K562 (cell line): ENCODE results near the gene RGS9BP. TPM values are rescaled to one million over a fixed set of nuclear protein-coding genes. Genes with fewer than 3 reads are reported as not detected.

Experiments used
- BRD9 ChIP-seq: fragments of 450-650 bp; IDR thresholded peaks from 2 replicates; pipeline ENCODE4 v1.6.1; 2018; ENCODE audit warnings: low read depth; ENCODE audit not compliant: partially characterized antibody
- C11orf30 ChIP-seq: fragments of 450-650 bp; IDR thresholded peaks from 2 replicates; pipeline ENCODE4 v1.6.1; 2016; ENCODE audit warnings: low read depth, mild to moderate bottlenecking
- FOS ChIP-seq: IDR thresholded peaks from 3 replicates; pipeline ENCODE4 v1.6.1; 2011; ENCODE audit not compliant: insufficient read length; ENCODE audit errors: extremely low read depth
- MCM7 ChIP-seq, 2 experiments: fragments of 450-650 bp; IDR thresholded peaks; 2 replicates each; pipeline ENCODE4 v1.6.1; 2016 to 2018
- MEF2D ChIP-seq: conservative IDR thresholded peaks from 2 replicates; pipeline ENCODE4 v1.6.1; 2016; ENCODE audit warnings: low read depth, missing genetic modification characterization, missing compliant biosample characterization
- NCOR1 ChIP-seq: fragments of 450-650 bp; IDR thresholded peaks from 2 replicates; pipeline ENCODE4 v1.6.1; 2016; ENCODE audit warnings: mild to moderate bottlenecking, moderate library complexity
- NELFE ChIP-seq: IDR thresholded peaks from 2 replicates; pipeline ENCODE4 v1.6.1; 2011; ENCODE audit warnings: mild to moderate bottlenecking; ENCODE audit not compliant: insufficient read depth, insufficient read length
- NFE2L1 ChIP-seq: fragments of 450-650 bp; IDR thresholded peaks from 2 replicates; pipeline ENCODE4 v1.6.1; 2016; ENCODE audit warnings: missing genetic modification characterization, low read depth, mild to moderate bottlenecking, missing compliant biosample characterization, moderate library complexity, borderline replicate concordance
- NFIX ChIP-seq: fragments of 250-450 bp; sonication (Bioruptor Pico); IDR thresholded peaks from 2 replicates; pipeline ENCODE4 v1.4.0; 2020; ENCODE audit warnings: low read depth, mild to moderate bottlenecking, moderate library complexity
- NFYB ChIP-seq: IDR thresholded peaks from 2 replicates; pipeline ENCODE4 v1.6.1; 2011; ENCODE audit warnings: mild to moderate bottlenecking, moderate library complexity; ENCODE audit not compliant: insufficient read length; ENCODE audit errors: extremely low read depth
- RBBP5 ChIP-seq: fragments of 200-600 bp; sonication (generic); IDR thresholded peaks from 2 replicates; pipeline ENCODE4 v1.6.1; 2012; ENCODE audit warnings: borderline replicate concordance, mild to moderate bottlenecking, low read length, control low read depth, inconsistent platforms; ENCODE audit not compliant: insufficient read depth, poor library complexity, severe bottlenecking
- RUNX1 ChIP-seq: sonication (generic); IDR thresholded peaks from 2 replicates; pipeline ENCODE4 v1.6.1; 2016; ENCODE audit warnings: antibody characterized with exemption, low read depth
- SMC3 ChIP-seq: conservative IDR thresholded peaks from 2 replicates; pipeline ENCODE4 v1.6.1; 2011; ENCODE audit warnings: low read depth, low read length, improper control_type of control experiment; ENCODE audit not compliant: insufficient read depth
- TEAD2 ChIP-seq: fragments of 450-650 bp; IDR thresholded peaks from 2 replicates; pipeline ENCODE4 v1.6.1; 2016; ENCODE audit warnings: missing genetic modification characterization, control low read depth, missing compliant biosample characterization
- U2AF2 ChIP-seq: fragments of 200-400 bp; formaldehyde crosslinking; optimal IDR thresholded peaks from 2 replicates; pipeline ENCODE3; 2017; ENCODE audit warnings: low read depth, mild to moderate bottlenecking, low read length
- ZNF316 ChIP-seq: fragments of 450-650 bp; IDR thresholded peaks from 2 replicates; pipeline ENCODE4 v1.6.1; 2016
- ZNF75A ChIP-seq: fragments of 450-650 bp; formaldehyde crosslinking; IDR thresholded peaks from 2 replicates; pipeline ENCODE4 v1.4.0; 2020; ENCODE audit warnings: mild to moderate bottlenecking
- polyA plus RNA-seq, 8 experiments: library from polyadenylated mRNA; depleted of rRNA in 4 of 8; stranded (reverse) in 5 of 8; unstranded in 3 of 8; fragments of >200 nt; fragmentation: Nextera tagmentation in 2 of 8; fragmentation: Illumina TruSeq in 1 of 8; extraction: Ambion mirVana in 2 of 8; extraction: Trizol in 1 of 8; gene quantifications; 2 replicates each; pipeline versions ENCODE4 v1.2.1 to v1.2.3, GENCODE V29; 2011 to 2014; ENCODE audit warnings: inconsistent platforms in 1 of 8, missing spikeins in 1 of 8
- total RNA-seq, 7 experiments: library from RNA; depleted of rRNA in 6 of 7; stranded (reverse); fragments of >200 nt in 6 of 7; fragmentation: Illumina TruSeq in 2 of 7; extraction: Trizol in 2 of 7; gene quantifications; 2 replicates each; pipeline versions ENCODE4 v1.2.1 to v1.2.3, GENCODE V29; 2011 to 2021; ENCODE audit warnings: low replicate concordance in 1 of 7
- TF ChIP-seq, protein P1 (sequence below): fragments of 250-450 bp; sonication (Bioruptor Pico); IDR thresholded peaks from 2 replicates; pipeline ENCODE4 v1.5.1; 2021; ENCODE audit warnings: mild to moderate bottlenecking
- TF ChIP-seq, protein P2 (sequence below): fragments of 450-650 bp; formaldehyde crosslinking; IDR thresholded peaks from 2 replicates; pipeline ENCODE4 v1.4.0; 2020; ENCODE audit warnings: mild to moderate bottlenecking, moderate library complexity
- TF ChIP-seq, protein P3 (sequence below): sonication (generic); formaldehyde crosslinking; IDR thresholded peaks from 2 replicates; pipeline ENCODE4 v1.5.0; 2020; ENCODE audit warnings: missing genetic modification reagents
- TF ChIP-seq, protein P4 (sequence below): fragments of 450-650 bp; conservative IDR thresholded peaks from 2 replicates; pipeline ENCODE4 v1.6.1; 2016; ENCODE audit warnings: missing genetic modification characterization, low read depth, mild to moderate bottlenecking, control low read depth, missing compliant biosample characterization
- TF ChIP-seq, protein P5 (sequence below): fragments of 450-650 bp; IDR thresholded peaks from one replicate; pipeline ENCODE4 v1.6.1; 2018; ENCODE audit warnings: mild to moderate bottlenecking, moderate library complexity; ENCODE audit not compliant: partially characterized antibody

RGS9BP gene
- total and polyA plus RNA-seq, 9 of the 15 experiments (the other 6 are each of a cell fraction or from before 2014, with no cell fraction given) = 0.03 to 1.3 (median 0.49) TPM

DNA sequence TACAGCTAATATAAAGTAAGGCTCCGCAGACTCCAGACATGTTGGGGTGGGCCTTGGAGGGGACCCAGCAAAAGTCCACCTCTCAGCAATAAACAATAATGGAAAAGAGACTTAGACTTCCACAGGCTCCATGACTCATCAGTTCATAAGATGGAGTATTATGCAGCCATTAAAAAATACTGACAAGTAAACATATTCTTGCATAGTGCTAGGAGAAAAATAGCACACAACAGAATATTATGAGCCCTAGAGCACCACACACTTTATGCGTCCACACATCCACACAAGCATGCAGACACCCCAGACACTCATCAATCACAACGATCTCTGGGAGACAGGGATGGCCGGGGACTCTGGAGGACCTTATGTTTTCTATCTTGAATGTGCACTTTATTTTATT lies 48.7 kb upstream of the RGS9BP start (continued):
- 0 out of 2 replicates have a peak, but pooled peaks have one; percentile 7 for TF ChIP-seq NFE2L1 (tag)
- TF ChIP-seq, protein P1, sequence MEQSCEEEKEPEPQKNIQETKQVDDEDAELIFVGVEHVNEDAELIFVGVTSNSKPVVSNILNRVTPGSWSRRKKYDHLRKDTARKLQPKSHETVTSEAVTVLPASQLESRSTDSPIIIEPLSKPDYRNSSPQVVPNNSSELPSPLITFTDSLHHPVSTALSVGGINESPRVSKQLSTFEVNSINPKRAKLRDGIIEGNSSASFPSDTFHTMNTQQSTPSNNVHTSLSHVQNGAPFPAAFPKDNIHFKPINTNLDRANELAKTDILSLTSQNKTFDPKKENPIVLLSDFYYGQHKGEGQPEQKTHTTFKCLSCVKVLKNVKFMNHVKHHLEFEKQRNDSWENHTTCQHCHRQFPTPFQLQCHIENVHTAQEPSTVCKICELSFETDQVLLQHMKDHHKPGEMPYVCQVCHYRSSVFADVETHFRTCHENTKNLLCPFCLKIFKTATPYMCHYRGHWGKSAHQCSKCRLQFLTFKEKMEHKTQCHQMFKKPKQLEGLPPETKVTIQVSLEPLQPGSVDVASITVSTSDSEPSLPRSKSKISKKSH = no peak
- TF ChIP-seq RBBP5 = no peak
- no peak for TF ChIP-seq RUNX1
- TF ChIP-seq, protein P2, sequence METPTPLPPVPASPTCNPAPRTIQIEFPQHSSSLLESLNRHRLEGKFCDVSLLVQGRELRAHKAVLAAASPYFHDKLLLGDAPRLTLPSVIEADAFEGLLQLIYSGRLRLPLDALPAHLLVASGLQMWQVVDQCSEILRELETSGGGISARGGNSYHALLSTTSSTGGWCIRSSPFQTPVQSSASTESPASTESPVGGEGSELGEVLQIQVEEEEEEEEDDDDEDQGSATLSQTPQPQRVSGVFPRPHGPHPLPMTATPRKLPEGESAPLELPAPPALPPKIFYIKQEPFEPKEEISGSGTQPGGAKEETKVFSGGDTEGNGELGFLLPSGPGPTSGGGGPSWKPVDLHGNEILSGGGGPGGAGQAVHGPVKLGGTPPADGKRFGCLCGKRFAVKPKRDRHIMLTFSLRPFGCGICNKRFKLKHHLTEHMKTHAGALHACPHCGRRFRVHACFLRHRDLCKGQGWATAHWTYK = no peak
- TF ChIP-seq FOS = no peak
- no peak for TF ChIP-seq MCM7 (IDR thresholded peaks at IDR 0.05)
- TF ChIP-seq C11orf30 = 0 out of 2 replicates have a peak, but pooled peaks have one; percentile 17
- TF ChIP-seq U2AF2 = no peak
- TF ChIP-seq, protein P3, sequence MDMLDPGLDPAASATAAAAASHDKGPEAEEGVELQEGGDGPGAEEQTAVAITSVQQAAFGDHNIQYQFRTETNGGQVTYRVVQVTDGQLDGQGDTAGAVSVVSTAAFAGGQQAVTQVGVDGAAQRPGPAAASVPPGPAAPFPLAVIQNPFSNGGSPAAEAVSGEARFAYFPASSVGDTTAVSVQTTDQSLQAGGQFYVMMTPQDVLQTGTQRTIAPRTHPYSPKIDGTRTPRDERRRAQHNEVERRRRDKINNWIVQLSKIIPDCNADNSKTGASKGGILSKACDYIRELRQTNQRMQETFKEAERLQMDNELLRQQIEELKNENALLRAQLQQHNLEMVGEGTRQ (CRISPR knock-in tag) = no peak
- TF ChIP-seq ZNF75A (CRISPR knock-in tag) = no peak
- TF ChIP-seq, protein P4, sequence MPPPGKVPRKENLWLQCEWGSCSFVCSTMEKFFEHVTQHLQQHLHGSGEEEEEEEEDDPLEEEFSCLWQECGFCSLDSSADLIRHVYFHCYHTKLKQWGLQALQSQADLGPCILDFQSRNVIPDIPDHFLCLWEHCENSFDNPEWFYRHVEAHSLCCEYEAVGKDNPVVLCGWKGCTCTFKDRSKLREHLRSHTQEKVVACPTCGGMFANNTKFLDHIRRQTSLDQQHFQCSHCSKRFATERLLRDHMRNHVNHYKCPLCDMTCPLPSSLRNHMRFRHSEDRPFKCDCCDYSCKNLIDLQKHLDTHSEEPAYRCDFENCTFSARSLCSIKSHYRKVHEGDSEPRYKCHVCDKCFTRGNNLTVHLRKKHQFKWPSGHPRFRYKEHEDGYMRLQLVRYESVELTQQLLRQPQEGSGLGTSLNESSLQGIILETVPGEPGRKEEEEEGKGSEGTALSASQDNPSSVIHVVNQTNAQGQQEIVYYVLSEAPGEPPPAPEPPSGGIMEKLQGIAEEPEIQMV (tag) = no peak
- TF ChIP-seq NFIX = no peak
- no peak for TF ChIP-seq SMC3
- no peak for TF ChIP-seq TEAD2 (tag)
- TF ChIP-seq ZNF316 = peak; percentile 49
- TF ChIP-seq MEF2D (tag) = no peak
- no peak for TF ChIP-seq NFYB
- no peak for TF ChIP-seq NELFE
- no peak for TF ChIP-seq NCOR1
- TF ChIP-seq, protein P5, sequence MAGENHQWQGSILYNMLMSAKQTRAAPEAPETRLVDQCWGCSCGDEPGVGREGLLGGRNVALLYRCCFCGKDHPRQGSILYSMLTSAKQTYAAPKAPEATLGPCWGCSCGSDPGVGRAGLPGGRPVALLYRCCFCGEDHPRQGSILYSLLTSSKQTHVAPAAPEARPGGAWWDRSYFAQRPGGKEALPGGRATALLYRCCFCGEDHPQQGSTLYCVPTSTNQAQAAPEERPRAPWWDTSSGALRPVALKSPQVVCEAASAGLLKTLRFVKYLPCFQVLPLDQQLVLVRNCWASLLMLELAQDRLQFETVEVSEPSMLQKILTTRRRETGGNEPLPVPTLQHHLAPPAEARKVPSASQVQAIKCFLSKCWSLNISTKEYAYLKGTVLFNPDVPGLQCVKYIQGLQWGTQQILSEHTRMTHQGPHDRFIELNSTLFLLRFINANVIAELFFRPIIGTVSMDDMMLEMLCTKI = no peak
- no peak for TF ChIP-seq BRD9
